GM21528 (cell line): Measurements from ENCODE around the gene EQTN.
"Not testable (repeated sequence)": the region's sequence is repeated elsewhere in the genome, so short reads cannot be mapped to it uniquely, and the experiment has no call there.

Source experiments
- ATAC-seq: cut with Tn5 transposase; IDR thresholded peaks from one replicate; pipeline ENCODE4 v1.9.1; 2021; ENCODE audit warnings: mild to moderate bottlenecking, moderate library complexity; ENCODE audit not compliant: unreplicated experiment, low FRiP score

EQTN gene

DNA sequence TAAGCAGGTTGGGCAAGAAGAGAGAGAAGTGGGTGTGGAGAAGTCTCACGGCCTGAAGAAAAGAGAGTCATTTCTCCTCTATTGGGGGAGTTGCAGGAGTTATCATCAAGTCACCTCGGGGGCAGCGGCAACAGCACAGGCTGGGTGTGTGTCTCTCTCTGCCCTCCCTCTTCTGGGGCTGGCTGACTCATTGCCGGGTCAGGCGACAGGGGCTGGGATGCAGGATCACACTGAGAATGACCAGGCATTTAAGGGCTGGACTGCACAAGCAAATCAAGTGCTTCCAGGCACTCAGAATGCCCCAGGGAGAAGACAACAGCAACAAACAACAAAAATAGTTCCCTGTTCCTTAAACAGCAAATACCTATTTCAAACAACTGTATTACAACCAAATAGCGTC, 6.3 kb upstream of the EQTN start:
- no peak for ATAC-seq

- no peak for ATAC-seq
Observed at GRCh38 chr9:27293996-27294395, 3.0 kb downstream of the EQTN start.

- ATAC-seq, result no peak
Observed at GRCh38 chr9:27292659-27293405, 4.1 kb downstream of the EQTN start.

- no peak for ATAC-seq
Observed at GRCh38 chr9:27291292-27291691, 5.7 kb downstream of the EQTN start.

DNA sequence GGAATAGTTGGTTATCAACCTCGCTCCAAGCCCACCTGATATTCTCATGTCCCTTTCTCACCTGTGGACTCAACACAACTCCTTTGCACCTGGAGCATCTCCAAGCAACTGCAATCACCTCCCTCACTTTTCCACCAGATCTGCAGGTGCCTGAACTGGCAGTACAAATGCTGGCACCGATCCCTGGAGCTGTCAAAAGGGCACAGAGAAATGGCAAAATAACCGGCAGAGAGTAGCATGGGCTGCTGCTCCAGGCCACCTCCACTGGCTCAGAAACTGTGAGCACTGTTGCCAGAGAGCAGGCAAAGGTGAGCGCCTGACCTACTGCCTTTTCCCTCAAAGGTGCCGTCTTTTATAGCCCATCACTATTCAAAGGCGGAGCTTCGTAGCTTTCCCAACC, 14.7 kb downstream of the EQTN start:
- no peak for ATAC-seq

DNA sequence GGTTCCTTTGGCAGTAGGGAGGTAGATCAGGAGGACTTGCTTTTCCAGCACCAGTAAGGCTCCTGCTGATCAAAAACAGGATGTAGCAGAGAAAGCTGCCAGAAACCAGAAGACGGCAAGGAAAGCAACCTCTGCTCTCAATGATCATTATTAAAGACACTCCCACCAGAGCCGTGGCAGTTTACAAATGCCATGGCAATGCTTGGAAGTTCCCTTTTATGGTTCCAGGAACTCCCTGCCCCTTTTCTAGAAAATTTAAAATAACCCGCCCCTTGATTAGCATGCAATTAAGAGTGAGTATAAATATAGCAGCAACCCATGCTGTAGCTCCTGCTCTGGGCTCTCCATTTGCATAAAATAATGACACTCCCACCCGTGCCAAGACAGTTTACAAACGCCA, 16.1 kb downstream of the EQTN start:
- no peak for ATAC-seq

DNA sequence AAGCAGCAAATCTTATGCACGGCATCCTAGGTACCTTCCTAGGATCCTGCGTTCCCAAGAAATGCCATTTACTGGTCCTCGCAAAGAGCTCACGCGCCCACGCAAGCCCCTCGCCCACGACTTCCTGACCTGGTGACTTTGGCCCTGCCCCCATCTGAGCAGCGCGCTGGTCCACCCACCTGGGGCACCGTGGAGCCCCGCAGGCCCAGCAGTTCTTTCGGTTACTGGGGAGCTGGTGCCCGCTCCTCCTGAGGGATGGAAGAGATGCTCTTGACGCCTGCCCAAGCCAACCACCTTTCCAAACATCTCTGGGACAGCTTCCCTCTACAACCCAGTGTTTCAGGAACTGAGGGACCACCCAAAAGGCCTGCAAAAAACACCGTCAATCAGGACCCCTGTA, 16.7 kb downstream of the EQTN start:
- no peak for ATAC-seq

- no peak for ATAC-seq
Observed at GRCh38 chr9:27279611-27280010, 17.3 kb downstream of the EQTN start.

DNA sequence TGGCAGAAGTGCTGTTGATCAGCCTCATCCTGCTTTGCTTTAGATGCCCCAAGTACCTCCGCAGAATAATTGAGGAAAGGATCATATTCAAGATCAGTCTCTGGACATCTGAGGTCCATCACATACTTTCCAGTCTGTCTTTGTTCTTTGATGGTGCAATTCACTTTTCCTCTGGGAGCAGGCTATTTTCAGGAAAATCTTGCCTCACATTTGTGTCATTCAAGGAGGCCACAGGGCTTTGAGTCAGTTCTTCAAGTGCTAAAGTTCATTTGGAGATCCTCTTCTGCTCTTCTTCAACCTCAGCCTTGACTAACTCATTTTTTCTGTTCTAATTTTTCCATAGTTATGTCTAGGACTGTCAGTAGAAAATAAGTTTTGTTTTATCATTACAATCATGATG, 18.6 kb downstream of the EQTN start:
- no peak for ATAC-seq

DNA sequence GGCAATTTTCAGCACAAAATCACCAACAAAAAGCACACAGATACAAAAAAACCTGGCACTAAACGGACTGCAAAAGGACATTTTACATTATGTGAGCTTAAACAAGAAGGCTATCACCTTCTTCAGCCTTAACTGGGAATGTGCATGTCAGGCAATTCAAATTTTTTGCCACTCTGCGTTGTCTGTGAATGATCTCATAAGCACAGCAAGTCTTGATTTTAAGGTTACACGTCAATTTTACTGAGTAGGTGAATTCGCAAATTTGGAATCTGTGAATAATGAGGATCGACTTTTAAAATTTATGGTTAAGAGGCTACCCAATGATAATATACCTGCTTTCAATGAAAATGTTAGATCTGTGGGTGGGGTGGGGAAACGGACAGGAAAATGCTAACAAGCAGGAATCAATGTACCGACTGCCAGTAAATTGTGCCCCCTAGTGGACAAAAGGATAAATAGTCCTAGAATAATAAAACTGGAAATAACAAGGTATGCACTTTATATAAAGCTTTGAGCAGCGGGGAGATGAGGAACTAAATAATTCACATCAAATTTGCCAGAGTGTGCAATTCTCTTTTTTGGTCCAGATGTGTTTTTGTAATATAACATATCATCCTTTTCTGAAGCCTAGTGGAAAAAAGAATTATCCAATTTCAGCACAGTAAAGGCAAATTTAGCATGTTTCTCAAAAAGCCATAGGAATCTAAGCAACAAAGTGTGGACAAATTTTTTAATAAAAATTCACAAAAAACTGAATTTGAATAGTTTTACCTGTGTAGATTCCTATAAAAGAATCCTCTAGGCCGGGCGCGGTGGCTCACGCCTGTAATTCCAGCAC, 20.5 kb downstream of the EQTN start:
- ATAC-seq, result peak; percentile 63

GRCh38 chr9:27273186-27273585, 23.8 kb downstream of the EQTN start:
- no peak for ATAC-seq

DNA sequence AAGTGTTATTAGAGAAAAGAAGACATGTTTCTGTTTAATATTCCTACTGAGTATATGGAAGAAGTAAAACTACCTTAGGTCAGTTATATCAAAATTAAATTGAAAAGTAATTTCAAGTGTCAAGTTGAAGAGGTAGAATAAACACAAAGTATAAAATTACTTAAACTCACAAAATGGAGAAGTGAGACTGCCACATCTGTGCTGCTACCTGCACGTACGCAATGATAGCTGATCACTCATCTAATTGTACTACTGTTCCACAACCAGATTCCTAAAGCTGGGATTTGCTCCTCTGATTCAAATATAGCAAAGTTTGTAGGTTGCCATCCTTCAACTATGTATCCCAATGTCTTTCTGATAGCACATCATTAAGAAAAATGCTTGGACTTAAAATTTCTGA, 24.8 kb downstream of the EQTN start:
- ATAC-seq, result no peak

DNA sequence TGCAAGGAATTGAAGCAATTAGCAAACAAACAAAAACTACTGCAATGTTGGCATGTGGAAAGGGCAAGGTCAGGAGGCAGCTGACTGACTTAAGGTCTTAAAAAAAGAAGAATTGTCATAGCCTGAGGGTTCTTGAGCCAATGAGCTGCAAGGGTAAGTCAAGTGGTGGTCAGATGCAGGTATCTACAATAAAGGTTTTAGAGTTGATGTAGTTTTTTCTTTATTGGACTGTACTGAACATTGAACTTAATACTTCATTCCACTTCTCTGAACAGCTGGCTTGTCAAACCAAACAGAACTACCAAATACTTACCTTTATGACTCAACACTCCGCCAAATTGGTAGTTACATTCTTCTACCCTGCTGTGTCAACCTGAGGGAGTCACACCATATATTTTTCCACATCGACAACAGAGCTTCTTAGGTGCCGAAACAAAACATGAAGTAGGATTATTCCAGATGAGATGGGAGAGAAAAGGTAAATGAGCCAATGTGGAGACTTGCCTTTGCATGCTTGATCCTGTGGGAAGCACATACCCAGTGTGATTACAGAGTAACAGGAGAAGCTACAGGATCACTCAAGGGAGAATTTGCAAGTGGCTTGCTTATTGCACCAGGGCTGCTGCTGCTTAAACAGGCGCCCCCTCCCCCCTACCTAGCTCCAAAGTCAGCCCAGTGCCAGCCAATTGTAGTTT, 35.3 kb downstream of the EQTN start:
- ATAC-seq, result no peak

GRCh38 chr9:27260789-27261516, 36.0 kb downstream of the EQTN start:
- ATAC-seq, result no peak

DNA sequence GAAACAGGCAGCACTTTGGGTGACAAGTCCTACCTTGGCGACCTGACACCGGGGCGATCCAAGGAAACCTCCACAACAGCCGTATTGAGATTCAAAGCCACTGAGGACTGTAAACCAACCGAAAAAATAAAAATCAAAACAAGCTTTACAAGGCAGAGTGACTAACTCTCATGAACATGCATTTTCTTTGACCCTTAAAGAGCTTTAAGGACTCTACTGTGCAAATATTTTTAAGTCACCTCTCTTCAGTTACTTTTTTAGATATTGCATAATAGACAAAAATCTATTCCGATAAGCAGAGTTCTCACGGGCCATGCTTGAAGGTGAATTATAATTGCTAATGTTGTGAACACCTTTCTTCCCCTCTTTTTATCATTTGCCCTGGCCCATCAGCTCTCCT, 38.3 kb downstream of the EQTN start:
- ATAC-seq, result no peak

- ATAC-seq, result no peak
Observed at GRCh38 chr9:27248702-27249101, 48.2 kb downstream of the EQTN start.

GRCh38 chr9:27247756-27248155, 49.2 kb downstream of the EQTN start:
- ATAC-seq, result peak; percentile 78

DNA sequence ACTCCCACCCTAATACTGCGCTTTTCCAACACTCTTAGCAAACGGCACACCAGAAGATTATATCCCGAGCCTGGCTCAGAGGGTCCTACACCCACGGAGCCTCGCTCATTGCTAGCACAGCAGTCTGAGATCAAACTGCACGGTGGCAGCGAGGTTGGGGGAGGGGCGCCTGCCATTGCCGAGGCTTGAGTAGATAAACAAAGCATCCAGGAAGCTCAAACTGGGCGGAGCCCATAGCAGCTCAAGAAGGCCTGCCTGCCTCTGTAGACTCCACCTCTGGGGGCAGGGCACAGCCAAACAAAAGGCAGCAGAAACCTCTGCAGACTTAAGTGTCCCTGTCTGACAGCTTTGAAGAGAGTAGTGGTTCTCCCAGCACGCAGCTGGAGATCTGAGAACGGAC, 57.3 kb downstream of the EQTN start:
- not testable (repeated sequence) for ATAC-seq
